ENCODE measurements around the gene BTBD17. TPM values are rescaled to one million over a fixed set of nuclear protein-coding genes. Genes with fewer than 3 reads are reported as not detected.

Gene BTBD17
- total and polyA plus RNA-seq, 5 experiments from 2014 or later, result not detected

DNA sequence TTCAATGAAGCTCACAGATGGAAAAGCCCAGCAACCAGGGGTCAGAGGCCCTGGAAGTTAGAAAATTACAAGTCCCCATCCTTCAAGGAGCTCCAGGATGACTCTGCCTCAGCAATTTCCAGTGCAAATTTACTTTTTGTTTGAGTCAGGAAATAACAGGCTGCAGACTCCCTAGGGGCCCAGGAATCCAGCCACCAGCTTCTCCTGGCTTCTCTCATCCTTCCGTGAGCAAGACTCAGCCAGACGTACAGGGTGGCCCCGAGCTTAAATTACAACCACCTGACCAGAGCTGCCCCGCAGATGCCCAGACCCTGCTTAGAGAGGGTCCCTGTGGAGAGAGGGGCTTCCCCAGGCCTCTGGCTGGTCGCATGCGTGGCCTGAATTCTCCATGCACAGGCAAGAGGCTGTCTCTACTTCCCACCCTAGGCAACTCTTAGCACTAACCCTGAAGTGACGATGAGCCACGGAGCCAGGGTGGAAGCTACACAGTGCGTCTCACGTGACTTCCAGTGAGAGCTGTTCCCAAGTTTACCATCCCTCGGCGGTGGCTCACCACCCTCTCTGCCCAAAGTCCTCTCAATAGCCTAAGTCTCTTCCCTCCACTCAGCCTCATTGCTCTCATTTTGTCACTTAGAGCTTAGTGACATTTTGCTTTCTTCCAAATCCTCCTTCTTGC is 32.7 kb upstream of the BTBD17 start:
- H3K4me1 Mint-ChIP-seq, result no peaks in the 10 kb centered on the region
- no peaks in the 10 kb centered on the region for H3K36me3 Mint-ChIP-seq
- H3K27ac Mint-ChIP-seq, result no peak overlapping the region
- DNase-seq, result peak in 1 of 10 donors; percentile 50
- H3K27me3 Mint-ChIP-seq, result peaks cover 0 to 7% (median 4%) of the 10 kb centered on the region in 5 donors
- no peak overlapping the region for H3K4me3 Mint-ChIP-seq
- H3K9me3 Mint-ChIP-seq, result no peaks in the 10 kb centered on the region
- ATAC-seq, result no peak
- POLR2A ChIA-PET, result no interaction called here

DNA sequence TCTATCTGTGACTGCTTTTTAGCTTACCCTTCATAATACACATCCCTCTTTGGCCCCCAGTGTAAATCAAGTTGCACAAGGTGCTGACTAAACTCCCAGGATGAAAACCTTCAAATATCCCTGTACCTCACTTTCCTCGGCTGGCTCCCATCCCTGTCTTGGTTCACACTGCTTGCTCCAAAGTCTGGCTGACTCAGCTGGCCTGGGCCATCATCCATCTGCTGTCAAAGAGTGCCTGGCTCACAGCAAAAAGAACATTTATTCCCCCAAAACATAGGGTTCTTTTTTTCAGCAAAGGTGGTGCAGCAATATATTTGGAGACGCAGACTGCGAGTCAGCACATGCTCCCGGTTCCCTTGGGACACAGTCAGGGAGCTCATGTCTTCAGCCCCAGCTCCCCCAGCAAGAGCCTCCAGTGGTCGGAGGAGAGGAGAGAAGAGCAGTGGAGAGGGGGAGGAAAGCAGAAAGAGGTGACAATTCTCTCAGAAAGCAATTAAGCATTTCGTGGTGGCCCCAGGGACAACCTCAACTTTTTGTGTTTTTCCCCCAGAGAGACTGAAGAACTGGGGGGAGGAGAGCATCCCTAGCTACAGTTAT is 31.8 kb upstream of the BTBD17 start:
- Mint-ChIP-seq H3K4me3 (no peak overlapping the region), H3K36me3 (no peaks in the 10 kb centered on the region), H3K27ac (peak overlapping the region in 1 of 10 donors; percentile 84), H3K27me3 (peaks cover 0 to 7% (median 4%) of the 10 kb centered on the region in 5 donors), H3K9me3 (no peaks in the 10 kb centered on the region), H3K4me1 (no peaks in the 10 kb centered on the region)
- POLR2A ChIA-PET, result no interaction called here
- ATAC-seq (no peak), DNase-seq (no peak)

DNA sequence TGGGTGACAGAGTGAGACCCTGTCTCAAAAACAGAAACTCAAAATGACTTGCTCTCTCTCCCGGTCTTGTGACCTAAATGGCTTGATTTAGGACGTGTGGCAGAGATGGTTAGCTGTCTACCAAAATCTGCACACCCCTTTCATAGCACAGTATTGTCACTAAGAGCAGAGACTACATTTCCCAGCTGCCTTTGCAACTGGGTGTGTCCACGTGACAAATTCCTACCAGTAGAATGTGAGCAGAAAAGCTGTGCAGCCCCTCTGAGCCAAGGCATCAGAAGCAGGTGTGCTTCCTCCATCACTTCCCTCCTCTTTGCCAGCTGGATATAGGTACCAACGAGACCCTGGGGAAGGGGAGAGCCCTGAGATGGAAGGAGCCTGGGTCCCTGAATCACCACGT is 31.2 kb upstream of the BTBD17 start:
- DNase-seq (peak in 1 of 10 donors; percentile 15), ATAC-seq (no peak)
- no peaks in the 10 kb centered on the region for H3K36me3 Mint-ChIP-seq
- H3K27me3 Mint-ChIP-seq, result peaks cover 0 to 7% (median 4%) of the 10 kb centered on the region in 5 donors
- no peak overlapping the region for H3K27ac Mint-ChIP-seq
- H3K4me1 Mint-ChIP-seq, result no peaks in the 10 kb centered on the region
- no peak overlapping the region for H3K4me3 Mint-ChIP-seq
- H3K9me3 Mint-ChIP-seq, result no peaks in the 10 kb centered on the region
- POLR2A ChIA-PET, result no interaction called here

DNA sequence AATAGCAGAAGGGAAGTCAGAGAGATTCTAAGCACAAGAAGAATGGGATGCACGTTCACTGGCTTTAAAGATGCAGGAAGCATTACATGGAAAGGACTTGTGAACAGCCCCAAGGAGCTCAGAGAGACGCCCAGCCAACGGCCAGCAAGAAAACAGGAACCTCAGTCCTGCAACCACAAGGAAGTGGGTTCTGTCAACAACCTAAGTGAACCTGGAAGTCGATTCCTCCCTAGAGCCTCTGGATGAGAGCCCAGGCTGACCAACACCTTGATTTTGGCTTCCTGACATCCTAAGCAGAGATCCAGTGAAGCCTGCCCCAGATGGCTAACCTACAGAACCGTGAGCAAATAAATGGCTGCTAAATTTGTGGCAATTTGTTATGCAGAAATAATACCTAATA is 30.1 kb upstream of the BTBD17 start:
- peak in 1 of 10 donors; percentile 15 for DNase-seq
- Mint-ChIP-seq H3K4me1 (no peaks in the 10 kb centered on the region), H3K27ac (no peak overlapping the region), H3K4me3 (no peak overlapping the region), H3K9me3 (no peaks in the 10 kb centered on the region), H3K36me3 (no peaks in the 10 kb centered on the region), H3K27me3 (peaks cover 0 to 7% (median 4%) of the 10 kb centered on the region in 5 donors)
- no peak for ATAC-seq
- POLR2A ChIA-PET, result no interaction called here

DNA sequence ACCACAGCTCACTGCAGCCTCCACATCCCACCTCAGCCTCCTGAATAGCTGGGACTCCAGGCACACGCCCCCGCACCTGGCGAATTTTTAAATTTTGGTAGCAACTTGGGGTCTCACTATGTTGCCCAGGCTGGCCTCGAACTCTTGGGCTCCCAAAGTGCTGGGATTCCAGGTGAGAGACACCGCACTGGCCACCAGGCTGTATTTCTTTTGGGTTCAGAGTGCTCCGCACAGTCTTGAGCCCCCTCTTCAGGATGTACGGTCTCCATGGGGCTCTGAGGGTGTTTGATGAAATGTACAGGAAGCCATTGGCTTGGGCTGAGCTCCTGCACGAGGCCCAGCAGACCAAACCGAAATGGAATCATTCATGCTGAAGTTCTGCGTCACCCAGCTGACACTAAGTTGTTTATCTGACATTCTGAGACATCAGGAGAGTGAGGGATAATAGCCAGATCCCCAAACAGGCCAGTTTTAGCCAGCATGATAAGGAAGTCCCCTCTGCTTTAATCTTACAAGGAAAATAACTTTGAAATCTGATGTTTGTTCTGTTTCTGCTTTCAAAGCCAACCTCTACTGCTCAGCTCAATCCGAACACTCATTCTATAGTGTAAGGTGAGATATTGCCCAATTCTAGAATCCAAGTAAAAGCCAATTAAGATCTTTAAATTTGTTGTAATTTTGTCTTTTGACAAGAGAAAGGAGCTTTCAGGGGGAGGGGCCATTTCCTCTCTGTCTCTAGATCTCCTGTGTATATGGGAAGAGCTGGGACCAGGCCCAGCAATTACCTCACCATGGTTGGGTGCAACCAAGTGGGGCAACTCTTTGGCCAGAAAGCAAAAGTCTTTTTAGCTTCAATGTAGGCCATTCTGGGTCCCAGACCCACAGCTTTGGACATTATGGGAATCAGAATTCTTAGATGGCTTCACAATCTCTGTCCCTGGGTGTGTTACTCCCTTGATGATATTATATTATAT is 29.3 kb upstream of the BTBD17 start:
- ATAC-seq (no peak), DNase-seq (no peak)
- no peaks in the 10 kb centered on the region for H3K9me3 Mint-ChIP-seq
- H3K27me3 Mint-ChIP-seq, result peaks cover 0 to 7% (median 4%) of the 10 kb centered on the region in 5 donors
- no peak overlapping the region for H3K4me3 Mint-ChIP-seq
- POLR2A ChIA-PET, result interaction anchor here (0.7 kb wide), 1 partner anchor 469 kb away, joined by 3 read pairs; the partner anchor contains the start of gene GRIN2C
- H3K36me3 Mint-ChIP-seq, result no peaks in the 10 kb centered on the region
- no peaks in the 10 kb centered on the region for H3K4me1 Mint-ChIP-seq
- H3K27ac Mint-ChIP-seq, result no peak overlapping the region

DNA sequence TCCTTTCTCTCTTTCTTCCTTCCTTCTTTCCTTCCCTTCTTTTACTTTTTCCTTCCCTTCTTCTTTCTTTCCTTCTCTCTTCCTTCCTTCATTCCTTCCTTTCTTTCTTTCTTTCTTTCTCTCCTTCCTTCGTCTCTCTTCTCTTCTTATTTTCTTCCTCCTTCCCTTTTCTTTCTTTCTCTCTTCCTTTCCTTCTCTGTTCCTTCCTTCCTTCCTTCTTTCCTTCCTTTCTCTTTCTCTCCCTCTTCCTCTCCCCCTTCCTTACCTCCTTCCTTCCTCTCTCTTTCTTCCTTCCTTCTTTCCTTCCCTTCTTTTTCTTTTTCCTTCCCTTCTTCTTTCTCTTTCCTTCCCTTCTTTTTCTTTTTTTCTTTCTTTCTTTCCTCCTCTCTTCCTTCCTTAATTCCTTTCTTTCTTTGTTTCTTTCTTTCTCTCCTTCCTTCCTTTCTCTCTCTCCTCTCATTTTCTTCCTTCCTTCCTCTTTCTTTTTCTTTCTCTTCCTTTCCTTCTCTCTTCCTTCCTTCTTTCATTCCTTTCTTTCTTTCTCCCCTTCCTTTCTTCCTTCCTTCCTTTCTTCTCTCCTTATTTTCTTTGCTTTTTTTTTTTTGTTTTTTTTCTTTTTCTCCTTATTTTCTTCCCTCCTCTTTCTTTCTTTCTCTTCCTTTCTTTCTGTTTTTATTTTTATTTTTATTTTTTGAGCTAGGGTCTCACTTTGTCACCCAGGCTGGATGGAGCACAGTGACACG is 28.4 kb upstream of the BTBD17 start:
- H3K4me1 Mint-ChIP-seq, result no peaks in the 10 kb centered on the region
- no peaks in the 10 kb centered on the region for H3K36me3 Mint-ChIP-seq
- no peak for DNase-seq
- no peak for ATAC-seq
- POLR2A ChIA-PET, result interaction anchor here (0.7 kb wide), 1 partner anchor 469 kb away, joined by 3 read pairs; the partner anchor contains the start of gene GRIN2C
- H3K27ac Mint-ChIP-seq, result peak overlapping the region in 1 of 10 donors; percentile 62
- no peak overlapping the region for H3K4me3 Mint-ChIP-seq
- peaks cover 0 to 10% (median 0%) of the 10 kb centered on the region in 5 donors for H3K27me3 Mint-ChIP-seq
- H3K9me3 Mint-ChIP-seq, result no peaks in the 10 kb centered on the region

DNA sequence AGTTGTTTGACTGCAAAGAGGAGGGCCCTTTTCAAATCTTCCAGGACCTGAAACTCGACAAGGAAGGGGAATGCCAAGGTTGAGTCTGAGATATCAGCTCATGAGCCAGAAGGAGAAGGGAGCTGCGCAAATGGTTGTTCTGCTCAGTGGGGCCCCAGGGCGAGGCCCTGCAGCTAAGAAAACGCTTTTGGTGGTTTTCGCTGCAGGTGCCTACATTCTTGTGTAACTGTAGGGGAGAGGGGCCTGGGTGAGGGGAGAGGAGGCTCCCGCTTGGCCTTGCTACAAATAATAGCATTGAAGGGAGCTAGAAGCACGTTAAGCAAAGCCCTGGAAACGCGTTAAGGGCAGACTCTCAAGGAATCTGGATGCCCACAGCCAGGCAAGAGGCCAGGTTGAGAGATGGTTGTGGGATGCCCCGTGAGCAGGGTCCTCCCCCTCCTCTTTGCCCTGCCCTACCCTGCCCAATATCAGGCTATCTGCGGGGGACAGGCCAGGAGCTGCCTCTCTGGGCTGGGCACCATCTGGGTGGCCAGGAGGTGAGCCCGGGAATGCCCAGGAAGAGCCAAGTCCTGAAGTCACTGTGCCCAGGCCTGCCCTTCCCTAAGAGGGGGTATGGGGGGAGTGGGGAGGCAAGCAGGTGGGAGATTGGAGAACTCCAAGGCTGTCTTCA is 27.6 kb upstream of the BTBD17 start:
- POLR2A ChIA-PET, result no interaction called here
- H3K4me3 Mint-ChIP-seq, result no peak overlapping the region
- DNase-seq (no peak), ATAC-seq (no peak)
- peak overlapping the region in 1 of 10 donors; percentile 0 for H3K27ac Mint-ChIP-seq
- H3K4me1 Mint-ChIP-seq, result no peaks in the 10 kb centered on the region
- H3K9me3 Mint-ChIP-seq, result no peaks in the 10 kb centered on the region
- no peaks in the 10 kb centered on the region for H3K36me3 Mint-ChIP-seq
- H3K27me3 Mint-ChIP-seq, result peaks cover 0 to 10% (median 0%) of the 10 kb centered on the region in 5 donors

DNA sequence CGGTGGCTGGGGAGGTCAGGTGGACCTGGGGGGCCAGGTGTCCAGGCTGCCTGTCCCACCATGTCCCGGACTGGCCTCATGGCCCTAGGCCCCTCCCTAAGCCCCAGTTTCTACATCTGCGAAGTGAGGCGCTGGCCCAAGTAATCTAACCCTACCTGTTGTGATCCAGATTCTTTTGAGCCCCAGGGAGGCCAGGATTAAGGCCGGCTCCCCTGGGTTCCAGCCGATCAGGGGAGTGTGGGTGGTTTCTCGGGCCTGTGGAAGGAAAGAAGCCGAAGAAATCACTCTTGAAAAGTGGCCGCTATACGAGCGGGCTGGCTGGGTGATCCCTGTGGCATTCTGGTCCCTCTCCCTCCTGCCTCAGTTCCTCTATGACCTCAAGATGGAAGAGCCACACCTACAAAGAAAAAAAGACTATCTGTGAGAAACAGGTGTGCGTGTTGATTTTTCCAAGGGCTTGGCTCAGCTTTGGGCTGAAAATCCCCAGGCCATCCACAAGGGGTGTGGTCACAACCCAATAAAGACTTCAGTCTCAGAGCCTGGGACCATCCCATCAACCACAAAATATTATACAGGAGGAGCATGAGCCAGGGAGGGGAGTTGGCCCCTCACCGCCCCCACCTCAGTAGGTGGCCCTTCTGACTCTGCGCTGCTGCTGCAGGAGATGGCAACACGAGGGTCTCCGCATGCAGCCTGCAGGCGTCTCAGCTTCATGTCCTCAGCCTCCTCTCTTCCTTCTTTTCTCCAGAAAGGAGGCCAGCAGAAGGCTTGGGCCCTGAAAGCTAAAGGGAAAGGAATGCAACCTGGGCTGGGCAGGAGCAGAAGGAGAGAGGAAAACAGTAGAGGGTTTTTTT is 25.9 kb upstream of the BTBD17 start:
- no peaks in the 10 kb centered on the region for H3K9me3 Mint-ChIP-seq
- no peak for DNase-seq
- POLR2A ChIA-PET, result no interaction called here
- H3K27me3 Mint-ChIP-seq, result peaks cover 0 to 10% (median 0%) of the 10 kb centered on the region in 5 donors
- H3K4me1 Mint-ChIP-seq, result no peaks in the 10 kb centered on the region
- no peak overlapping the region for H3K4me3 Mint-ChIP-seq
- no peak overlapping the region for H3K27ac Mint-ChIP-seq
- no peak for ATAC-seq
- no peaks in the 10 kb centered on the region for H3K36me3 Mint-ChIP-seq

DNA sequence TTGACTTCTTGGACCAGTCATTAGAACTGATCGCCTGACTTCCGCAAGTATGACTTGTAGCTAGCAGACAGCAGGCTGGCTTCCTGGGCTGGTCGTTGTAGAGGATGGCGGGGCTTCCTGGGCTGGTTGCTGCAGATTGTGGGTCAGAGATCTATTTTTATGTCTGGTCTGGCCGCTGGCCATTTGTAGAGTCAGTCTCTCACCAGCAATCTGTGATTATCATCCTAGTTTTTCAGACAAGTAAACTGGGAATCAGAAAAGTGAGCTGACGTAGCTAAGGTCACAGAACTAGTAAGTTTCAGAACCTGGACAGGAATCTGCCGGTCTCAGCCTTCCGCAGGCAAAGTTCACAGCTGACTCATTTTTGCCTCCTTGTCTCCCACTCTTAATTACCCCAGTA is 24.7 kb upstream of the BTBD17 start:
- H3K9me3 Mint-ChIP-seq, result no peaks in the 10 kb centered on the region

DNA sequence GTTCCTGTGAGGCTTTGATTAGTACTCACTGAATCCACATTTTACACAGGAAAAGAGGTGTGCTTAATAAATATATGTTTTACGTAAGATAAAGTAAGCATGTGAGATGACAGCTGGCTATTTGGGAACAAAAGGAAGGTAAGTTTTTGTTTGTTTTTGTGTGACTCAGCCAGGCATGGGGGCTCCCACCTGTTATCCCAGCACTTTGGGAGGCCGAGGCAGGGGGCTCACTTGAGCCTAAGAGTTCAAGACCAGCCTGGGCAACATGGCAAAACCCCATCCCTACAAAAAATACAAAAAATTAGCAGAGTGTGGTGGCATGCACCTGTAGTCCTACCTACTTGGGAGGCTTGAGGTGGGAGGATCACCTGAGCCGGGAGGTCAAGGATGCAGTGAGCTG is 23.5 kb upstream of the BTBD17 start:
- no peak for DNase-seq
- Mint-ChIP-seq H3K9me3 (no peaks in the 10 kb centered on the region), H3K4me3 (no peak overlapping the region), H3K4me1 (peaks cover 2 to 5% (median 3%) of the 10 kb centered on the region in 4 donors), H3K36me3 (no peaks in the 10 kb centered on the region), H3K27ac (no peak overlapping the region), H3K27me3 (peaks cover 0 to 8% (median 0%) of the 10 kb centered on the region in 5 donors)
- ATAC-seq, result no peak
- POLR2A ChIA-PET, result no interaction called here

More for the DNA sequence above, 24.7 kb upstream of the BTBD17 start:
- ATAC-seq, result no peak
- Mint-ChIP-seq H3K27ac (no peak overlapping the region), H3K4me3 (no peak overlapping the region), H3K4me1 (no peaks in the 10 kb centered on the region), H3K27me3 (peaks cover 0 to 10% (median 0%) of the 10 kb centered on the region in 5 donors), H3K36me3 (no peaks in the 10 kb centered on the region)
- no peak for DNase-seq
- POLR2A ChIA-PET, result no interaction called here

DNA sequence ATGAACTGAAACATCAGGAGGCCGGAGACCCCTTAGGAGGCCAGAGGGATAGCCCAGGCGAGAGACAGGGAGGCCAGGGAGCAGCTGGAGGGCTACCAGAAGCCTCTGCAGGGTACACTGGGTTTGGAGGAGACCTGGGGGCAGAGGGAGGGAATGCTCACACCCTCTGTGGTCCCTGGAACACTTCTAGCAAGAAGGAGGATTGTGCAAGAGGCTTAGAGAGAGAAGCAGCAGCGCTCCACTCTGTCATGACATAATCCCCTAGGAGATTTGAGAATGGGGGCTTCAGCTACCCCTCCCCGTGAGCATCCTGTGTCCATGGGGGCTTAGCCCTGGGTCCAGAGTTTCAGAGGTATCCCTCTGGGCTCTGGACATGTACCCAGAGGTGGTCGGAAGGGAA is 21.5 kb upstream of the BTBD17 start:
- no peaks in the 10 kb centered on the region for H3K36me3 Mint-ChIP-seq
- POLR2A ChIA-PET, result interaction anchor here (0.6 kb wide), 1 partner anchor 12 kb away, joined by 4 read pairs; no protein-coding TSS in a partner anchor
- no peak for ATAC-seq
- H3K4me3 Mint-ChIP-seq, result no peak overlapping the region
- H3K27me3 Mint-ChIP-seq, result peaks cover 0 to 3% (median 0%) of the 10 kb centered on the region in 5 donors
- DNase-seq, result no peak
- H3K4me1 Mint-ChIP-seq, result peaks cover 3 to 11% (median 10%) of the 10 kb centered on the region in 4 donors
- H3K9me3 Mint-ChIP-seq, result no peaks in the 10 kb centered on the region
- H3K27ac Mint-ChIP-seq, result no peak overlapping the region

All from naive thymus-derived CD8-positive, alpha-beta T cell (primary cell).